Testis (tissue), 2 donors: ENCODE data around the gene KCNJ4.

ENCODE experiments used
- POLR2A ChIP-seq: fragments of 450-650 bp; IDR thresholded peaks from one replicate; pipeline ENCODE4 v1.6.1; 2017; ENCODE audit warnings: antibody characterized with exemption, mild to moderate bottlenecking, moderate library complexity
- TF ChIP-seq, protein P1 (sequence below), 3 experiments: fragments of 450-650 bp in 2 of 3; fragments of 200-600 bp in 1 of 3; sonication (generic) in 1 of 3; IDR thresholded peaks; one replicate each; pipeline ENCODE4 v1.5.1; 2016 to 2019; ENCODE audit warnings: antibody characterized with exemption in 3 of 3, mild to moderate bottlenecking in 2 of 3, moderate library complexity in 1 of 3

DNA sequence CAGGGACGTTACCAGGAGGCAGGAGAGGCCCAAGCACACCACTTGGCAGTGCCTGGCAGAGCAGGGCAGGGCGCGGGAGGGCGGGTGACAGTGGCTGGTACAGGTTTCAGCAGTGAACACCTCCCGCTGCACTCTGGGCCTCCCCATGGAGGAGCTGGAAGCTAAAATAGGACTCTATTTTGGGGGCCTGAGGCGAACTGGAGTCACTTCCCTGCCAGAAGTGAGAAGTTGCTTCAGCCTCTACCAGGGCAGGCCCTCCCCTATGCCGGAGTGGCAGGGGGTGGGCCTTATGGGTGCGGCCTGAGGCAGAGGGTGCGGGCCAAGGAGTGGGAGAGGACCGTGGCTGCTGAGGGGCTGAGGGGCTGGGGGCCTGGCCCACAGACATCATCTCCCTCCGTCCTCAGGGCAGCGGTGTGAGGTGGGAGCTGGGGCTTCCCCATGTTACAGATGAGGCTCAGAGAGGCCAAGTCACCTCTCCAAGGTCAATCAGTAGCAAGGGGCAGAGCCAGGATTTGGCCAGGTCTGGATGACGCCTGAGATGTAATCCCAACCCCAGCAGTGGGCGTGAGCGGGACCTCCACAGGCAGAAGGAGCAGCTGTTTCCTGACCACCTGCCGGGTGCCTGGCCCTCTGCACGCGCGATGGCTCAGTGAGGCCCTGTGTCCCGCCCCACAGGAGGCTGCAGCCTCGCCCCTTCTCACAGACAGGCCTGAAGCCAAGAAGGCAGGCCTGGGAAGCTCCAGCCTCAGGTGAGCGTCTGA is 39.3 kb downstream of the KCNJ4 start:
- TF ChIP-seq, protein P1, sequence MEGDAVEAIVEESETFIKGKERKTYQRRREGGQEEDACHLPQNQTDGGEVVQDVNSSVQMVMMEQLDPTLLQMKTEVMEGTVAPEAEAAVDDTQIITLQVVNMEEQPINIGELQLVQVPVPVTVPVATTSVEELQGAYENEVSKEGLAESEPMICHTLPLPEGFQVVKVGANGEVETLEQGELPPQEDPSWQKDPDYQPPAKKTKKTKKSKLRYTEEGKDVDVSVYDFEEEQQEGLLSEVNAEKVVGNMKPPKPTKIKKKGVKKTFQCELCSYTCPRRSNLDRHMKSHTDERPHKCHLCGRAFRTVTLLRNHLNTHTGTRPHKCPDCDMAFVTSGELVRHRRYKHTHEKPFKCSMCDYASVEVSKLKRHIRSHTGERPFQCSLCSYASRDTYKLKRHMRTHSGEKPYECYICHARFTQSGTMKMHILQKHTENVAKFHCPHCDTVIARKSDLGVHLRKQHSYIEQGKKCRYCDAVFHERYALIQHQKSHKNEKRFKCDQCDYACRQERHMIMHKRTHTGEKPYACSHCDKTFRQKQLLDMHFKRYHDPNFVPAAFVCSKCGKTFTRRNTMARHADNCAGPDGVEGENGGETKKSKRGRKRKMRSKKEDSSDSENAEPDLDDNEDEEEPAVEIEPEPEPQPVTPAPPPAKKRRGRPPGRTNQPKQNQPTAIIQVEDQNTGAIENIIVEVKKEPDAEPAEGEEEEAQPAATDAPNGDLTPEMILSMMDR (IDR thresholded peaks at IDR 0.05) = no peak
- no peak for TF ChIP-seq POLR2A
